B cell (primary cell): ENCODE measurements around the gene IL22RA2. TPM values are rescaled to one million over a fixed set of nuclear protein-coding genes. Genes with fewer than 3 reads are reported as not detected.

Experiments
- ATAC-seq: fragments of 200-7000 bp; cut with Tn5 transposase; one replicate; pipeline ENCODE4 v1.10.0; 2021; ENCODE audit warnings: low read depth, mild to moderate bottlenecking, moderate number of reproducible peaks, moderate library complexity
- CTCF ChIA-PET: fragments of 350-600 bp; sonication (Branson Sonifier 250); formaldehyde crosslinking; loops from one replicate; lab custom pipeline; 2021; ENCODE audit warnings: antibody characterized with exemption, inconsistent platforms; lab: Charles Lee
- POLR2A ChIA-PET: fragments of 350-600 bp; sonication (Branson Sonifier 250); formaldehyde crosslinking; loops from one replicate; lab custom pipeline; 2021; ENCODE audit warnings: antibody characterized with exemption; lab: Charles Lee
- DNase-seq: peaks from one replicate; pipeline ENCODE4 v3.0.0; 2013
- H2AFZ ChIP-seq: 2 replicates; pipeline ENCODE4 v1.6.1; 2012; ENCODE audit warnings: mild to moderate bottlenecking, low read depth, low read length; ENCODE audit not compliant: insufficient read depth, poor library complexity, severe bottlenecking
- H3K27ac ChIP-seq, 2 donors: 1 replicate in 1 of 2; 2 replicates in 1 of 2; pipeline ENCODE4 v1.5.1; 2012 to 2013; ENCODE audit warnings: low read length in 2 of 2, mild to moderate bottlenecking in 2 of 2, moderate library complexity in 1 of 2
- H3K27me3 ChIP-seq, 4 experiments: fragments of 200-600 bp in 1 of 4; sonication (generic) in 1 of 4; replicated peaks in 1 of 4; 1 replicate in 2 of 4; 2 replicates in 2 of 4; pipeline versions ENCODE4 v1.6.1 to v1.7.0; 2013 to 2016; ENCODE audit warnings: low read length in 3 of 4, mild to moderate bottlenecking in 2 of 4, mixed read lengths in 1 of 4, moderate library complexity in 1 of 4; ENCODE audit not compliant: insufficient read depth in 4 of 4, control insufficient read depth in 3 of 4; ENCODE audit errors: control extremely low read depth in 1 of 4
- H3K36me3 ChIP-seq, 2 experiments: replicated peaks in 1 of 2; 1 replicate in 1 of 2; 2 replicates in 1 of 2; pipeline versions ENCODE4 v1.6.1 to v1.7.1; 2013; ENCODE audit warnings: low read length in 1 of 2; ENCODE audit not compliant: insufficient read depth in 2 of 2, control insufficient read depth in 1 of 2; ENCODE audit errors: control extremely low read depth in 1 of 2, extremely low read depth in 1 of 2
- H3K4me1 ChIP-seq, 2 donors: fragments of 200-600 bp in 1 of 2; sonication (generic) in 1 of 2; 1 replicate in 1 of 2; 2 replicates in 1 of 2; pipeline versions ENCODE4 v1.5.1 to v1.6.1; 2013 to 2017; ENCODE audit warnings: low read length in 2 of 2; ENCODE audit not compliant: control insufficient read depth in 2 of 2, insufficient read depth in 2 of 2
- H3K4me2 ChIP-seq: replicated peaks from 2 replicates; pipeline ENCODE3; 2012; ENCODE audit warnings: mild to moderate bottlenecking, low read depth, low read length; ENCODE audit not compliant: poor library complexity, severe bottlenecking
- H3K4me3 ChIP-seq, 5 experiments: fragments of 200-600 bp in 1 of 5; sonication (generic) in 1 of 5; 1 replicate in 3 of 5; 2 replicates in 2 of 5; pipeline versions ENCODE4 v1.5.1 to v1.7.0; 2011 to 2016; ENCODE audit warnings: low read length in 4 of 5, mild to moderate bottlenecking in 4 of 5, low read depth in 2 of 5, control low read depth in 1 of 5, moderate library complexity in 1 of 5; ENCODE audit not compliant: insufficient read depth in 1 of 5; ENCODE audit errors: control extremely low read depth in 1 of 5, extremely low read depth in 1 of 5
- H3K79me2 ChIP-seq: fragments of 200-600 bp; sonication (generic); one replicate; pipeline ENCODE4 v1.6.0; 2016; ENCODE audit warnings: low read length; ENCODE audit not compliant: control insufficient read depth, insufficient read depth
- H3K9ac ChIP-seq: fragments of 200-600 bp; sonication (generic); 2 replicates; pipeline ENCODE4 v1.6.1; 2017; ENCODE audit warnings: mild to moderate bottlenecking, low read length, moderate library complexity
- H3K9me3 ChIP-seq, 3 donors: one replicate each; pipeline versions ENCODE4 v1.6.1 to v1.7.1; 2013; ENCODE audit warnings: low read length in 2 of 3; ENCODE audit not compliant: control insufficient read depth in 2 of 3, insufficient read depth in 1 of 3; ENCODE audit errors: control extremely low read depth in 1 of 3
- H4K20me1 ChIP-seq: 2 replicates; pipeline ENCODE4 v1.6.0; 2012; ENCODE audit warnings: mild to moderate bottlenecking, low read length; ENCODE audit not compliant: insufficient read depth, control insufficient read depth, poor library complexity, severe bottlenecking
- H3K27ac Mint-ChIP-seq: one replicate; pipeline ENCODE4 v1.8.0; 2021; ENCODE audit warnings: mixed read lengths
- H3K27me3 Mint-ChIP-seq: one replicate; pipeline ENCODE4 v1.8.0; 2021; ENCODE audit warnings: mixed read lengths
- H3K4me1 Mint-ChIP-seq: one replicate; pipeline ENCODE4 v1.8.0; 2021; ENCODE audit warnings: mixed read lengths
- H3K4me3 Mint-ChIP-seq: one replicate; pipeline ENCODE4 v1.8.0; 2021; ENCODE audit warnings: mixed read lengths
- H3K9me3 Mint-ChIP-seq: one replicate; pipeline ENCODE4 v1.8.0; 2022; ENCODE audit warnings: mixed read lengths; ENCODE audit not compliant: insufficient read depth
- CTCF ChIP-seq: fragments of 200-600 bp; IDR thresholded peaks from one replicate; pipeline ENCODE4 v1.8.0; 2022; ENCODE audit warnings: antibody characterized with exemption, mild to moderate bottlenecking
- EZH2 ChIP-seq: IDR thresholded peaks from 2 replicates; pipeline ENCODE4 v1.6.1; 2012; ENCODE audit warnings: borderline replicate concordance, low read depth, mild to moderate bottlenecking, moderate library complexity, low read length; ENCODE audit not compliant: insufficient read depth, poor library complexity, severe bottlenecking
- WGBS: methylation state at CpG from one replicate; pipeline ENCODE4 v1.1.5; 2013; ENCODE audit warnings: missing lambda C conversion rate; ENCODE audit not compliant: insufficient coverage; 5-methylcytosine and 5-hydroxymethylcytosine counted together
- intact Hi-C: fragments of 100-400 bp; cut with micrococcal nuclease; formaldehyde crosslinking; loops from one replicate; pipeline ENCODE4 v1.10.0; 2022
- polyA plus RNA-seq: library from polyadenylated mRNA; depleted of rRNA; stranded (reverse); fragments of >200 nt; gene quantifications from 2 replicates; pipeline ENCODE4 v1.2.3, GENCODE V29; 2012
- total RNA-seq, 2 donors: library from RNA; stranded (reverse); fragments of 120-200 nt in 1 of 2; gene quantifications; 1 replicate in 1 of 2; 2 replicates in 1 of 2; pipeline versions ENCODE4 v1.2.3 to v1.2.4, GENCODE V29; 2013 to 2022

IL22RA2 gene
- total and polyA plus RNA-seq, 2 donors (not counting 1 experiment from before 2014, with no cell fraction given), result not detected

DNA sequence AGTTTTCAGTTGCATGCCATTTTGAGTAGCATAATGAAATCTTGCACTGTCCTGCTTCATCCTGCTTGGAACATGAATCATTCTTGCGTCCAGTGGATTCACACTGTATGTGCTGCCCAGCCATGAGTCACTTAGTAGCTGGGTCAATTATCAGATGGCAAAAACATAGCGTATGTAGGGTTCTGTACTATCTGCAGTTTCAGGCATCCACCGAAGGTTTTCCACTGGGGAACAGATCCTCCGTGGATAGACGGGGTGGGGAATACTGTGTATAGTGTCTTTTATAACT, 61.4 kb downstream of the IL22RA2 start:
- Histone ChIP-seq H3K9me3 (peaks cover 0 to 6% (median 3%) of the 10 kb centered on the region in 3 donors), H3K36me3 (no peaks in the 10 kb centered on the region), H3K4me3 (no peak overlapping the region), H3K9ac (no peak overlapping the region), H3K4me2 (no peak overlapping the region), H2AFZ (no peak overlapping the region), H3K27ac (no peak overlapping the region), H3K4me1 (peaks cover 8 to 12% of the 10 kb centered on the region in 2 donors), H3K79me2 (no peaks in the 10 kb centered on the region), H3K27me3 (no peaks in the 10 kb centered on the region), H4K20me1 (no peaks in the 10 kb centered on the region)
- H3K9me3 Mint-ChIP-seq, result no peaks in the 10 kb centered on the region
- no peak for DNase-seq
- no peak overlapping the region for H3K4me3 Mint-ChIP-seq
- TF ChIP-seq EZH2, result no peak
- peaks cover 13% of the 10 kb centered on the region for H3K4me1 Mint-ChIP-seq
- no peak overlapping the region for H3K27ac Mint-ChIP-seq
- H3K27me3 Mint-ChIP-seq, result no peaks in the 10 kb centered on the region
- intact Hi-C loops, result no loop called here
- no peak for ATAC-seq
- 100% methylated on average over 3 of the region's 5 CpGs for WGBS
- ChIA-PET POLR2A (no interaction called here), CTCF (interaction anchor here (0.9 kb wide), 1 partner anchor 18 kb away, joined by 3 read pairs; no protein-coding TSS in a partner anchor)

DNA sequence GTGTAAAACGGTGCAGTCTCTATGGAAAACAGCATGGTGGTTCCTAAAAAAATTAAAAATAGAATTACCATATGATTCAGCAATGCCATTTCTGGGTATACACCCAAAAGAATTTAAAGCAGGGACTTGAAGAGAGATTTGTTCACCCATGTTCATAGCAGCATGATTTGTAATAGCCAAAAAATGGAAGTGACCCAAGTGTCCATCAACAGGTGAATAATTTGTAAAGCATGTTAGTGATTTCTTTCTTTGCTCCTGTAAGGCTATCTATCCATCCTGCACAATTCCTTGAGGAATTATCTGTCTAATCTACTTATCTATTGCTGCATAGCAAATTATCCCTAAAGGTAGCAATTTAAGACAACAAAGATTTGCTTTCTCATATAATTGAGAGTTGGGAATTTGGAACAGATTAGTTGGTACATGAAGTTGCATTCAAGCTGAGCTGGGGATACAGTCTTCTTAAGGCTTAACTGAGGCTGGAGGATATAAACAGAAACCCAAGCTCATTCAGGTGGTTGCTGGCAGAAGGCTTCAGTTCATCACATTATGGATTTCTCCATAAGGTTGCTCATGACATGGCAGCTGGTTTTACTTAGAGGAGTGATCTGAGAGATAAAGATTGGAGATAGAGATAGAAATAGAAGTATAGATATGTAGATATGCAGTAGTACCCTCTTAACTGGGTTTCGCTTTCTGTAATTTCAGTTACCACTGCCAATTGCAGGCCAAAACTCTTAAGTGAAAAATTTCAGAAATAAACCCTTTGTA, 62.0 kb downstream of the IL22RA2 start:
- H4K20me1 ChIP-seq, result no peaks in the 10 kb centered on the region
- POLR2A ChIA-PET, result no interaction called here

More for the DNA sequence above, 62.0 kb downstream of the IL22RA2 start:
- no peaks in the 10 kb centered on the region for H3K27me3 ChIP-seq
- TF ChIP-seq EZH2, result no peak
- no peak for TF ChIP-seq CTCF
- WGBS, result no CpG with 5 or more reads among the region's 2 CpGs
- no peaks in the 10 kb centered on the region for H3K36me3 ChIP-seq
- no peaks in the 10 kb centered on the region for H3K79me2 ChIP-seq
- no peak overlapping the region for H3K27ac ChIP-seq
- no peak overlapping the region for H3K4me2 ChIP-seq
- H3K27ac Mint-ChIP-seq, result peak overlapping the region; percentile 2
- ATAC-seq (no peak), DNase-seq (no peak)
- H3K4me3 ChIP-seq, result no peak overlapping the region
- H3K9ac ChIP-seq, result no peak overlapping the region
- H3K9me3 Mint-ChIP-seq, result no peaks in the 10 kb centered on the region
- peaks cover 14 to 18% of the 10 kb centered on the region in 2 donors for H3K4me1 ChIP-seq
- CTCF ChIA-PET, result interaction anchor here (0.9 kb wide), 1 partner anchor 17 kb away, joined by 3 read pairs; no protein-coding TSS in a partner anchor
- H3K27me3 Mint-ChIP-seq, result no peaks in the 10 kb centered on the region
- peaks cover 18% of the 10 kb centered on the region for H3K4me1 Mint-ChIP-seq
- intact Hi-C loops, result no loop called here
- H2AFZ ChIP-seq, result no peak overlapping the region
- peaks cover 0 to 6% (median 3%) of the 10 kb centered on the region in 3 donors for H3K9me3 ChIP-seq
- no peak overlapping the region for H3K4me3 Mint-ChIP-seq
